IMR-90 (cell line): ENCODE data around the gene ZNF586. TPM values are rescaled to one million over a fixed set of nuclear protein-coding genes. Genes with fewer than 3 reads are reported as not detected.

Experiments used
- ATAC-seq: fragments of 200-7000 bp; cut with Tn5 transposase; 2 replicates; pipeline ENCODE4 v1.9.1; 2020; ENCODE audit warnings: low read depth, mild to moderate bottlenecking, moderate library complexity
- BruUV-seq: library from RNA; stranded (reverse); fragments of 400-500 nt; replicated peaks from 2 replicates; lab custom pipeline; 2021; lab: Mats Ljungman, UMichigan
- CTCF ChIA-PET: fragments of 300-600 bp; formaldehyde crosslinking; extraction: SDS; loops from one replicate; lab custom pipeline; 2021; ENCODE audit warnings: antibody characterized with exemption; lab: Yijun Ruan, JAX
- POLR2A ChIA-PET: fragments of 300-600 bp; sonication (Branson Sonifier 250); formaldehyde crosslinking; loops from one replicate; lab custom pipeline; 2022; ENCODE audit warnings: antibody characterized with exemption; ENCODE audit not compliant: unreplicated experiment; lab: Charles Lee
- DNase-seq: peaks from one replicate; pipeline ENCODE4 v3.0.0; 2013
- H2AFZ ChIP-seq: replicated peaks from 2 replicates; pipeline ENCODE3; 2013; ENCODE audit warnings: low read length, mild to moderate bottlenecking; ENCODE audit not compliant: poor library complexity
- H2AK5ac ChIP-seq: 2 replicates; pipeline ENCODE4 v1.6.1; 2013; ENCODE audit warnings: low read depth, low read length, inconsistent platforms
- H2AK9ac ChIP-seq: replicated peaks from 2 replicates; pipeline ENCODE3; 2013; ENCODE audit warnings: mild to moderate bottlenecking, low read depth, low read length, moderate library complexity; ENCODE audit not compliant: poor library complexity
- H2BK120ac ChIP-seq: 2 replicates; pipeline ENCODE4 v1.6.1; 2013; ENCODE audit warnings: low read depth, low read length, inconsistent platforms
- H2BK15ac ChIP-seq: 3 replicates; pipeline ENCODE4 v1.6.1; 2013; ENCODE audit warnings: low read depth, low read length, inconsistent platforms
- H2BK20ac ChIP-seq: 2 replicates; pipeline ENCODE4 v1.6.1; 2013; ENCODE audit warnings: low read depth, mild to moderate bottlenecking, inconsistent platforms, low read length, moderate library complexity
- H2BK5ac ChIP-seq: 2 replicates; pipeline ENCODE4 v1.6.1; 2013; ENCODE audit warnings: mild to moderate bottlenecking, low read depth, low read length, inconsistent platforms; ENCODE audit not compliant: poor library complexity, severe bottlenecking
- H3K14ac ChIP-seq: replicated peaks from 2 replicates; pipeline ENCODE4 v1.6.1; 2013; ENCODE audit warnings: low read depth, low read length, inconsistent platforms
- H3K18ac ChIP-seq: 2 replicates; pipeline ENCODE4 v1.6.1; 2013; ENCODE audit warnings: low read depth, low read length, control low read depth
- H3K23ac ChIP-seq: 2 replicates; pipeline ENCODE4 v1.6.1; 2013; ENCODE audit warnings: low read depth, low read length, inconsistent platforms
- H3K27ac ChIP-seq: 2 replicates; pipeline ENCODE4 v1.5.1; 2013; ENCODE audit warnings: mild to moderate bottlenecking, control low read depth, low read length; ENCODE audit not compliant: insufficient read depth
- H3K27me3 ChIP-seq: 2 replicates; pipeline ENCODE4 v1.6.1; 2013; ENCODE audit warnings: low read length; ENCODE audit not compliant: control insufficient read depth, insufficient read depth
- H3K36me3 ChIP-seq: 2 replicates; pipeline ENCODE4 v1.6.1; 2013; ENCODE audit warnings: low read length, mixed read lengths; ENCODE audit not compliant: control insufficient read depth, insufficient read depth
- H3K4ac ChIP-seq: 2 replicates; pipeline ENCODE4 v1.6.1; 2013; ENCODE audit warnings: low read depth, low read length, inconsistent platforms
- H3K4me1 ChIP-seq: 2 replicates; pipeline ENCODE4 v1.6.1; 2013; ENCODE audit warnings: low read length, mixed read lengths; ENCODE audit not compliant: control insufficient read depth, insufficient read depth
- H3K4me2 ChIP-seq: 2 replicates; pipeline ENCODE4 v1.6.1; 2013; ENCODE audit warnings: low read depth, mild to moderate bottlenecking, control low read depth, low read length, moderate library complexity
- H3K4me3 ChIP-seq: 2 replicates; pipeline ENCODE4 v1.5.1; 2013; ENCODE audit warnings: low read depth, mild to moderate bottlenecking, control low read depth, low read length, moderate library complexity; ENCODE audit not compliant: insufficient read depth
- H3K56ac ChIP-seq: 2 replicates; pipeline ENCODE4 v1.6.1; 2013; ENCODE audit warnings: low read length, inconsistent platforms; ENCODE audit not compliant: insufficient read depth; ENCODE audit errors: extremely low read depth
- H3K79me1 ChIP-seq, 2 experiments: 2 replicates each; pipeline ENCODE4 v1.6.1; 2013; ENCODE audit warnings: low read length in 2 of 2, inconsistent platforms in 1 of 2, low read depth in 1 of 2
- H3K9ac ChIP-seq: 2 replicates; pipeline ENCODE4 v1.6.1; 2013; ENCODE audit warnings: low read depth, low read length, control low read depth
- H3K9me1 ChIP-seq: 2 replicates; pipeline ENCODE4 v1.6.1; 2013; ENCODE audit warnings: low read length, inconsistent platforms; ENCODE audit not compliant: insufficient read depth
- H3K9me3 ChIP-seq: 2 replicates; pipeline ENCODE4 v1.6.1; 2013; ENCODE audit warnings: low read length; ENCODE audit not compliant: control insufficient read depth, insufficient read depth
- H4K20me1 ChIP-seq: 2 replicates; pipeline ENCODE4 v1.6.1; 2013; ENCODE audit warnings: low read length, inconsistent platforms; ENCODE audit not compliant: insufficient read depth
- H4K5ac ChIP-seq: 2 replicates; pipeline ENCODE4 v1.6.1; 2013; ENCODE audit warnings: mild to moderate bottlenecking, low read depth, low read length, control low read depth
- H4K8ac ChIP-seq, 2 experiments: 2 replicates each; pipeline ENCODE4 v1.6.1; 2013; ENCODE audit warnings: low read depth in 2 of 2, low read length in 2 of 2, control low read depth in 1 of 2, inconsistent platforms in 1 of 2
- H4K91ac ChIP-seq: 2 replicates; pipeline ENCODE4 v1.6.1; 2013; ENCODE audit warnings: low read depth, low read length, inconsistent platforms; ENCODE audit not compliant: insufficient read depth
- BHLHE40 ChIP-seq: fragments of 150-350 bp; IDR thresholded peaks from 2 replicates; pipeline ENCODE4 v1.6.1; 2016; ENCODE audit warnings: mild to moderate bottlenecking, low read depth, low read length
- FOS ChIP-seq: fragments of 150-350 bp; IDR thresholded peaks from 2 replicates; pipeline ENCODE4 v1.6.1; 2016; ENCODE audit warnings: low read depth, low read length
- MAFK ChIP-seq: IDR thresholded peaks from 2 replicates; pipeline ENCODE4 v1.6.1; 2012; ENCODE audit warnings: low read depth, low read length, improper control_type of control experiment
- MAZ ChIP-seq: IDR thresholded peaks from 2 replicates; pipeline ENCODE4 v1.6.1; 2012; ENCODE audit warnings: low read depth, mild to moderate bottlenecking, low read length, improper control_type of control experiment, moderate library complexity, borderline replicate concordance
- MXI1 ChIP-seq: IDR thresholded peaks from 2 replicates; pipeline ENCODE4 v1.6.1; 2012; ENCODE audit warnings: low read depth, mild to moderate bottlenecking, low read length, moderate library complexity, borderline replicate concordance
- NFE2L2 ChIP-seq: fragments of 150-350 bp; IDR thresholded peaks from 2 replicates; pipeline ENCODE4 v1.6.1; 2016; ENCODE audit warnings: low read depth, mild to moderate bottlenecking, low read length
- POLR2A ChIP-seq: IDR thresholded peaks from 2 replicates; pipeline ENCODE4 v1.6.1; 2012; ENCODE audit warnings: mild to moderate bottlenecking, low read depth, low read length
- RAD21 ChIP-seq: IDR thresholded peaks from 2 replicates; pipeline ENCODE4 v1.6.1; 2012; ENCODE audit warnings: low read length, improper control_type of control experiment
- RCOR1 ChIP-seq: IDR thresholded peaks from 2 replicates; pipeline ENCODE4 v1.6.1; 2012; ENCODE audit warnings: mild to moderate bottlenecking, low read length, improper control_type of control experiment; ENCODE audit not compliant: insufficient replicate concordance
- RFX5 ChIP-seq: IDR thresholded peaks from 2 replicates; pipeline ENCODE4 v1.8.0; 2012; ENCODE audit warnings: low read depth, mild to moderate bottlenecking, low read length, moderate library complexity
- SMC3 ChIP-seq: fragments of 150-350 bp; IDR thresholded peaks from 2 replicates; pipeline ENCODE4 v1.6.1; 2016; ENCODE audit warnings: low read depth, mild to moderate bottlenecking, antibody characterized with exemption, low read length, moderate library complexity
- WGBS, 2 experiments: methylation state at CpG; one replicate each; pipeline versions ENCODE4 v1.1.5 to v1.1.7; 2013; ENCODE audit warnings: missing lambda C conversion rate in 2 of 2; ENCODE audit not compliant: insufficient read length in 1 of 2; ENCODE audit errors: extremely low coverage in 2 of 2; 5-methylcytosine and 5-hydroxymethylcytosine counted together
- dilution Hi-C: fragments of 300-500 bp; cut with HindIII; formaldehyde crosslinking; loops from one replicate; pipeline ENCODE4 v1.14.3; 2018; ENCODE audit warnings: low sequenced_read_pairs; ENCODE audit not compliant: unreplicated experiment
- in situ Hi-C: fragments of 300-500 bp; cut with MboI; formaldehyde crosslinking; loops from 3 replicates; pipeline ENCODE4 v1.14.3; 2019; ENCODE audit warnings: low sequenced_read_pairs, inconsistent platforms, mixed read lengths
- intact Hi-C: fragments of 100-400 bp; cut with micrococcal nuclease; formaldehyde crosslinking; loops from 2 replicates; pipeline ENCODE4 v1.10.0; 2022
- polyA plus RNA-seq, 3 experiments: library from polyadenylated mRNA; depleted of rRNA; stranded (reverse); fragments of >200 nt; gene quantifications; 2 replicates each; pipeline ENCODE4 v1.2.3, GENCODE V29; 2012; ENCODE audit warnings: low replicate concordance in 1 of 3
- total RNA-seq: library from RNA; depleted of rRNA; stranded (reverse); fragments of >200 nt; gene quantifications from 2 replicates; pipeline ENCODE4 v1.2.3, GENCODE V29; 2012
- TF ChIP-seq, protein P1 (sequence below): fragments of 150-350 bp; IDR thresholded peaks from 2 replicates; pipeline ENCODE4 v1.6.1; 2016; ENCODE audit warnings: low read depth, mild to moderate bottlenecking, low read length, moderate library complexity, borderline replicate concordance
- TF ChIP-seq, protein P2 (sequence below): conservative IDR thresholded peaks from 2 replicates; pipeline ENCODE4 v1.5.1; 2012; ENCODE audit warnings: mild to moderate bottlenecking, low read depth, low read length, improper control_type of control experiment
- TF ChIP-seq, protein P3 (sequence below): fragments of 150-350 bp; IDR thresholded peaks from 2 replicates; pipeline ENCODE4 v1.6.1; 2017; ENCODE audit warnings: mild to moderate bottlenecking, antibody characterized with exemption, low read length, low read depth

Gene ZNF586
- total and polyA plus RNA-seq, 2 of the 4 experiments (the other 2 are of a cell fraction) = 5.6 to 18.6 TPM

DNA sequence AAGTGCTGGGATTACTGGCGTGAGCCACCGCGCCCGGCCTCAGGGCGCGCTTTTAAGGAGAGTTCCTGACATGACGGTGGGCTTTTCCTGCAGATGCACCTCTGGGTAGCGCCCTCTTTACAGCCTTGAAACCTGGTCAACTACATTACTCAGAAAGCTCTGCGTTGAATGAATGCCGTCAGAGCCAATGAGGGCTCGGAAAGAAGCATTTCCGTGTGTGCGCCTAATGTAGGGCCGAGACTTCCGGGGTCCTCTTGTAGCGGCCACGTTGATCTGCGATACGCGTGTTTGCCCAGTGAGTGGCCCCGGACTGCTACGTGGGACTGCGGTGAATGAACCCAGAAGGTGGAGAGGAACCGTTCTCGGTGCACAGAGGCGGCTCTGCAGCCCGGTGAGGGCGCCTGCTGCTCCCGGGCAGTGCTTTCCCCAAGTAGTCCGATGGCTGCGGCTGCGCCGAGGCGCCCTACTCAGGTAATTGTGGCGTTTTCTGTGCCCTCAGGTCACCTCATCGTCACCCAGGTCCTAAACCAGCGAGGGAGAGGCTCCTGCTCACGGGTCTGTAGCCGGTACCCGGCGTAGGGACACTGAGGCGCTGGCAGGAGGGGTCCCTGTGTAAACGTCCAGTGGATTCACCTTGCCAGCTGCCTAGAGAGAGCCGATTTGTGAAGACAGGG lies 50.1 kb downstream of the ZNF586 start:
- H3K9me1 ChIP-seq = peaks cover 4% of the 10 kb centered on the region
- DNase-seq = peak; percentile 91
- H2BK120ac ChIP-seq = 0 out of 2 replicates have a peak overlapping the region, but pooled peaks have one; percentile 44
- peak overlapping the region; percentile 100 for H2AK9ac ChIP-seq
- no peaks in the 10 kb centered on the region; the same call in 1 of the 2 replicates for H3K36me3 ChIP-seq
- peak; percentile 85 for ATAC-seq
- H3K4me3 ChIP-seq = peak overlapping the region; percentile 89
- H3K4me2 ChIP-seq = peak overlapping the region; percentile 95
- ChIA-PET CTCF (no interaction called here), POLR2A (interaction anchor here (1.0 kb wide), 1 partner anchor 16 kb away, joined by 4 read pairs; no protein-coding TSS in a partner anchor)
- peak overlapping the region; percentile 87 for H3K56ac ChIP-seq
- BruUV-seq = no TSS peak
- H3K4me1 ChIP-seq = peaks cover 2% of the 10 kb centered on the region
- H2BK20ac ChIP-seq = no peak overlapping the region
- in situ Hi-C loops = no loop called here
- dilution Hi-C loops = no loop called here
- no peak overlapping the region; the same call in 2 of the 3 replicates for H2BK15ac ChIP-seq
- peak overlapping the region; percentile 72 for H4K5ac ChIP-seq
- H3K27ac ChIP-seq = peak overlapping the region; percentile 71
- peak overlapping the region; percentile 33 to 95 for H4K8ac ChIP-seq
- peak overlapping the region; percentile 73 for H2BK5ac ChIP-seq
- peak overlapping the region; percentile 96 for H3K14ac ChIP-seq
- peak overlapping the region; percentile 82 for H3K23ac ChIP-seq
- no peaks in the 10 kb centered on the region for H3K9me3 ChIP-seq
- intact Hi-C loops = no loop called here
- H2AK5ac ChIP-seq = peak overlapping the region; percentile 78
- H3K18ac ChIP-seq = no peak overlapping the region
- peaks cover 10% of the 10 kb centered on the region for H4K20me1 ChIP-seq
- 0% methylated on average over 30 of the region's 44 CpGs; no CpG with 5 or more reads in 1 of the 2 experiments for WGBS, 2 experiments
- H4K91ac ChIP-seq = peak overlapping the region; percentile 95
- H3K4ac ChIP-seq = peak overlapping the region; percentile 88
- no peaks in the 10 kb centered on the region for H3K27me3 ChIP-seq
- H3K79me1 ChIP-seq = peaks cover 4 to 59% of the 10 kb centered on the region in 2 experiments; a peak in 3 of 4 replicates
- H3K9ac ChIP-seq = peak overlapping the region; percentile 88
- peak overlapping the region; percentile 96 for H2AFZ ChIP-seq
- TF ChIP-seq RAD21 (no peak), MAZ (no peak), NFE2L2 (no peak), BHLHE40 (no peak), MAFK (no peak), POLR2A (peak; percentile 83), FOS (peak; percentile 18; the same call in 1 of the 2 replicates), MXI1 (peak; percentile 97), SMC3 (no peak), RCOR1 (no peak), RFX5 (no peak)
- TF ChIP-seq, protein P1, sequence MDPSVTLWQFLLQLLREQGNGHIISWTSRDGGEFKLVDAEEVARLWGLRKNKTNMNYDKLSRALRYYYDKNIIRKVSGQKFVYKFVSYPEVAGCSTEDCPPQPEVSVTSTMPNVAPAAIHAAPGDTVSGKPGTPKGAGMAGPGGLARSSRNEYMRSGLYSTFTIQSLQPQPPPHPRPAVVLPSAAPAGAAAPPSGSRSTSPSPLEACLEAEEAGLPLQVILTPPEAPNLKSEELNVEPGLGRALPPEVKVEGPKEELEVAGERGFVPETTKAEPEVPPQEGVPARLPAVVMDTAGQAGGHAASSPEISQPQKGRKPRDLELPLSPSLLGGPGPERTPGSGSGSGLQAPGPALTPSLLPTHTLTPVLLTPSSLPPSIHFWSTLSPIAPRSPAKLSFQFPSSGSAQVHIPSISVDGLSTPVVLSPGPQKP = no peak
- TF ChIP-seq, protein P2, sequence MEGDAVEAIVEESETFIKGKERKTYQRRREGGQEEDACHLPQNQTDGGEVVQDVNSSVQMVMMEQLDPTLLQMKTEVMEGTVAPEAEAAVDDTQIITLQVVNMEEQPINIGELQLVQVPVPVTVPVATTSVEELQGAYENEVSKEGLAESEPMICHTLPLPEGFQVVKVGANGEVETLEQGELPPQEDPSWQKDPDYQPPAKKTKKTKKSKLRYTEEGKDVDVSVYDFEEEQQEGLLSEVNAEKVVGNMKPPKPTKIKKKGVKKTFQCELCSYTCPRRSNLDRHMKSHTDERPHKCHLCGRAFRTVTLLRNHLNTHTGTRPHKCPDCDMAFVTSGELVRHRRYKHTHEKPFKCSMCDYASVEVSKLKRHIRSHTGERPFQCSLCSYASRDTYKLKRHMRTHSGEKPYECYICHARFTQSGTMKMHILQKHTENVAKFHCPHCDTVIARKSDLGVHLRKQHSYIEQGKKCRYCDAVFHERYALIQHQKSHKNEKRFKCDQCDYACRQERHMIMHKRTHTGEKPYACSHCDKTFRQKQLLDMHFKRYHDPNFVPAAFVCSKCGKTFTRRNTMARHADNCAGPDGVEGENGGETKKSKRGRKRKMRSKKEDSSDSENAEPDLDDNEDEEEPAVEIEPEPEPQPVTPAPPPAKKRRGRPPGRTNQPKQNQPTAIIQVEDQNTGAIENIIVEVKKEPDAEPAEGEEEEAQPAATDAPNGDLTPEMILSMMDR = 0 out of 2 replicates have a peak, but pooled peaks have one; percentile 3
- TF ChIP-seq, protein P3, sequence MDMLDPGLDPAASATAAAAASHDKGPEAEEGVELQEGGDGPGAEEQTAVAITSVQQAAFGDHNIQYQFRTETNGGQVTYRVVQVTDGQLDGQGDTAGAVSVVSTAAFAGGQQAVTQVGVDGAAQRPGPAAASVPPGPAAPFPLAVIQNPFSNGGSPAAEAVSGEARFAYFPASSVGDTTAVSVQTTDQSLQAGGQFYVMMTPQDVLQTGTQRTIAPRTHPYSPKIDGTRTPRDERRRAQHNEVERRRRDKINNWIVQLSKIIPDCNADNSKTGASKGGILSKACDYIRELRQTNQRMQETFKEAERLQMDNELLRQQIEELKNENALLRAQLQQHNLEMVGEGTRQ = no peak
